H1 (cell line): ENCODE data around the gene COA5. TPM values are rescaled to one million over a fixed set of nuclear protein-coding genes. Genes with fewer than 3 reads are reported as not detected.

Source experiments
- CTCF ChIA-PET: fragments of 300-600 bp; sonication (Branson Sonifier 250); formaldehyde crosslinking; loops from one replicate; lab custom pipeline; 2021; ENCODE audit not compliant: partially characterized antibody; lab: Charles Lee
- POLR2A ChIA-PET: fragments of 300-600 bp; sonication (Branson Sonifier 250); formaldehyde crosslinking; loops from one replicate; lab custom pipeline; 2021; ENCODE audit warnings: inconsistent platforms; ENCODE audit not compliant: partially characterized antibody; lab: Charles Lee
- DNase-seq, 2 experiments: peaks; one replicate each; pipeline versions ENCODE4 v3.0.0 to v3.0.0-alpha.2; 2010 to 2022; ENCODE audit warnings: low spot score in 2 of 2, low read depth in 1 of 2, mixed read lengths in 1 of 2
- FAIRE-seq: peaks from 2 replicates; lab custom pipeline; 2011; peaks lifted over from hg19 to GRCh38; lab: Jason Lieb, UNC
- H2AFZ ChIP-seq: 2 replicates; pipeline ENCODE4 v1.8.1; 2012; ENCODE audit warnings: low read length, inconsistent platforms
- H2AK5ac ChIP-seq: 2 replicates; pipeline ENCODE4 v1.6.1; 2013; ENCODE audit warnings: low read depth, low read length
- H2BK120ac ChIP-seq: replicated peaks from 2 replicates; pipeline ENCODE3; 2013; ENCODE audit warnings: low read depth, low read length, inconsistent platforms
- H2BK12ac ChIP-seq: 2 replicates; pipeline ENCODE4 v1.6.1; 2013; ENCODE audit warnings: low read depth, low read length
- H2BK15ac ChIP-seq: 2 replicates; pipeline ENCODE4 v1.6.1; 2013; ENCODE audit warnings: low read length
- H2BK20ac ChIP-seq: 2 replicates; pipeline ENCODE4 v1.6.1; 2013; ENCODE audit warnings: low read length
- H2BK5ac ChIP-seq: 2 replicates; pipeline ENCODE4 v1.6.1; 2013; ENCODE audit warnings: low read depth, low read length
- H3K14ac ChIP-seq: 2 replicates; pipeline ENCODE4 v1.6.1; 2013; ENCODE audit warnings: inconsistent platforms; ENCODE audit not compliant: insufficient read length
- H3K18ac ChIP-seq: 2 replicates; pipeline ENCODE4 v1.6.1; 2013; ENCODE audit warnings: low read length; ENCODE audit errors: extremely low read depth
- H3K23ac ChIP-seq: 2 replicates; pipeline ENCODE4 v1.6.1; 2013; ENCODE audit warnings: inconsistent platforms; ENCODE audit not compliant: insufficient read length
- H3K23me2 ChIP-seq: 2 replicates; pipeline ENCODE4 v1.6.1; 2013; ENCODE audit warnings: low read depth, low read length
- H3K27ac ChIP-seq: 2 replicates; pipeline ENCODE4 v1.6.1; 2011; ENCODE audit warnings: low read depth, low read length, inconsistent platforms
- H3K27me3 ChIP-seq, 4 experiments: replicated peaks in 1 of 4; 1 replicate in 1 of 4; 2 replicates in 3 of 4; pipeline versions ENCODE4 v1.6.1 to v1.8.1; 2011 to 2013; ENCODE audit warnings: low read length in 3 of 4, mild to moderate bottlenecking in 3 of 4, inconsistent platforms in 2 of 4, mixed read lengths in 2 of 4, moderate library complexity in 1 of 4; ENCODE audit not compliant: control insufficient read depth in 3 of 4, insufficient read depth in 3 of 4; ENCODE audit errors: extremely low read depth in 1 of 4
- H3K36me3 ChIP-seq, 4 experiments: 2 replicates each; pipeline versions ENCODE4 v1.6.1 to v1.8.1; 2011 to 2013; ENCODE audit warnings: mild to moderate bottlenecking in 4 of 4, low read length in 3 of 4, moderate library complexity in 2 of 4, control low read depth in 1 of 4, inconsistent platforms in 1 of 4; ENCODE audit not compliant: insufficient read depth in 4 of 4, control insufficient read depth in 2 of 4
- H3K4ac ChIP-seq: replicated peaks from 2 replicates; pipeline ENCODE3; 2013; ENCODE audit warnings: low read length, low read depth, mixed read lengths, inconsistent platforms; ENCODE audit not compliant: insufficient read length
- H3K4me1 ChIP-seq, 4 experiments: replicated peaks in 1 of 4; 1 replicate in 1 of 4; 2 replicates in 3 of 4; pipeline versions ENCODE4 v1.6.1 to v1.8.1; 2011 to 2013; ENCODE audit warnings: low read length in 3 of 4, inconsistent platforms in 2 of 4, mixed read lengths in 1 of 4; ENCODE audit not compliant: insufficient read depth in 4 of 4, control insufficient read depth in 3 of 4
- H3K4me2 ChIP-seq, 2 experiments: 2 replicates each; pipeline versions ENCODE4 v1.6.1 to v1.8.1; 2011 to 2013; ENCODE audit warnings: low read depth in 2 of 2, low read length in 2 of 2, control low read depth in 1 of 2, inconsistent platforms in 1 of 2, mild to moderate bottlenecking in 1 of 2; ENCODE audit not compliant: insufficient read depth in 1 of 2
- H3K4me3 ChIP-seq, 4 experiments: fragments of 200-600, 300-600 bp in 1 of 4; sonication (generic), shearing (Covaris generic), sonication (Bioruptor Twin) in 1 of 4; 2 replicates each; pipeline versions ENCODE4 v1.5.1 to v1.8.1; 2011 to 2016; ENCODE audit warnings: low read length in 4 of 4, low read depth in 3 of 4, control low read depth in 2 of 4, inconsistent platforms in 2 of 4, mild to moderate bottlenecking in 2 of 4, mixed read lengths in 1 of 4, moderate library complexity in 1 of 4; ENCODE audit not compliant: insufficient read depth in 2 of 4; ENCODE audit errors: extremely low read depth in 1 of 4
- H3K56ac ChIP-seq: replicated peaks from 2 replicates; pipeline ENCODE3; 2013; ENCODE audit warnings: low read depth, mild to moderate bottlenecking, mixed read lengths, low read length, inconsistent platforms; ENCODE audit not compliant: insufficient read length
- H3K79me1 ChIP-seq: 2 replicates; pipeline ENCODE4 v1.6.1; 2013; ENCODE audit warnings: low read depth, low read length, control low read depth
- H3K79me2 ChIP-seq, 2 experiments: 2 replicates each; pipeline versions ENCODE4 v1.6.1 to v1.8.1; 2012 to 2013; ENCODE audit warnings: low read length in 2 of 2, mild to moderate bottlenecking in 2 of 2, inconsistent platforms in 1 of 2; ENCODE audit not compliant: insufficient read depth in 2 of 2, control insufficient read depth in 1 of 2
- H3K9ac ChIP-seq, 4 experiments: replicated peaks in 1 of 4; 1 replicate in 1 of 4; 2 replicates in 3 of 4; pipeline versions ENCODE4 v1.6.1 to v1.8.1; 2011 to 2013; ENCODE audit warnings: low read depth in 3 of 4, low read length in 3 of 4, control low read depth in 2 of 4, mild to moderate bottlenecking in 2 of 4, moderate library complexity in 2 of 4, inconsistent platforms in 1 of 4; ENCODE audit errors: extremely low read depth in 1 of 4
- H3K9me3 ChIP-seq, 2 experiments: 2 replicates each; pipeline versions ENCODE4 v1.6.1 to v1.8.1; 2012 to 2013; ENCODE audit warnings: mild to moderate bottlenecking in 2 of 2, moderate library complexity in 2 of 2, control low read depth in 1 of 2, inconsistent platforms in 1 of 2, low read depth in 1 of 2, low read length in 1 of 2, mixed read lengths in 1 of 2; ENCODE audit not compliant: insufficient read depth in 2 of 2
- H4K20me1 ChIP-seq, 2 experiments: replicated peaks in 1 of 2; 2 replicates each; pipeline versions ENCODE3 to v1.8.1; 2011 to 2013; ENCODE audit warnings: inconsistent platforms in 2 of 2, low read length in 2 of 2, mild to moderate bottlenecking in 1 of 2; ENCODE audit not compliant: insufficient read depth in 2 of 2, control insufficient read depth in 1 of 2
- H4K5ac ChIP-seq: 2 replicates; pipeline ENCODE4 v1.6.1; 2013; ENCODE audit warnings: low read length, low read depth, mixed read lengths, inconsistent platforms; ENCODE audit not compliant: insufficient read length
- H4K8ac ChIP-seq: 2 replicates; pipeline ENCODE4 v1.8.0; 2013; ENCODE audit warnings: mild to moderate bottlenecking, moderate library complexity, low read length, inconsistent platforms; ENCODE audit not compliant: insufficient read depth; ENCODE audit errors: extremely low read depth
- H4K91ac ChIP-seq: replicated peaks from 2 replicates; pipeline ENCODE3; 2013; ENCODE audit warnings: low read length, mixed read lengths, inconsistent platforms; ENCODE audit not compliant: insufficient read length
- BACH1 ChIP-seq: IDR thresholded peaks from 2 replicates; pipeline ENCODE4 v1.6.1; 2012; ENCODE audit warnings: low read length, improper control_type of control experiment
- HDAC2 ChIP-seq, 2 experiments: fragments of 300-600 bp in 1 of 2; sonication (generic) in 1 of 2; IDR thresholded peaks; 2 replicates each; pipeline ENCODE4 v1.6.1; 2011 to 2012; ENCODE audit warnings: low read depth in 2 of 2, low read length in 2 of 2, mild to moderate bottlenecking in 2 of 2, moderate library complexity in 2 of 2, borderline replicate concordance in 1 of 2, inconsistent platforms in 1 of 2
- PHF8 ChIP-seq: fragments of 200-600 bp; sonication (generic); conservative IDR thresholded peaks from 2 replicates; pipeline ENCODE4 v1.7.1; 2012; ENCODE audit warnings: low read depth, mild to moderate bottlenecking, inconsistent platforms, low read length, moderate library complexity
- WGBS, 2 experiments: shearing (Covaris generic) in 1 of 2; methylation state at CpG; one replicate each; pipeline versions ENCODE4 v1.1.6 to v1.1.7; 2013 to 2015; ENCODE audit warnings: low lambda C conversion rate in 2 of 2, mixed read lengths in 2 of 2, inconsistent platforms in 1 of 2, low coverage in 1 of 2, missing lambda C conversion rate in 1 of 2; ENCODE audit not compliant: insufficient replicate concordance in 2 of 2, insufficient coverage in 1 of 2, insufficient read length in 1 of 2; ENCODE audit errors: extremely low coverage in 1 of 2, missing lambda C conversion rate in 1 of 2; 5-methylcytosine and 5-hydroxymethylcytosine counted together
- polyA plus RNA-seq, 7 experiments: library from polyadenylated mRNA; depleted of rRNA in 3 of 7; stranded (reverse) in 5 of 7; unstranded in 2 of 7; fragments of >200 nt in 5 of 7; fragments of 200-250 nt in 2 of 7; gene quantifications; 1 replicate in 5 of 7; 2 replicates in 1 of 7; 4 replicates in 1 of 7; pipeline versions ENCODE4 v1.2.1 to v1.2.3, GENCODE V29; 2011 to 2013; ENCODE audit warnings: missing spikeins in 2 of 7, mixed read lengths in 2 of 7
- total RNA-seq: library from RNA; stranded (reverse); fragmentation: NEBNext Ultra II Directional; extraction: Animal tissue kit (Norgen Biotek cat#: 25700); gene quantifications from 2 replicates; pipeline ENCODE4 v1.2.1, GENCODE V29; 2021
- TF ChIP-seq, protein P1 (sequence below): IDR thresholded peaks from 2 replicates; pipeline ENCODE4 v1.6.1; 2012; ENCODE audit warnings: low read length, inconsistent platforms

The COA5 gene
- total and polyA plus RNA-seq, 2 of the 8 experiments (the other 6 are each of a cell fraction or from before 2014, with no cell fraction given): 20.3 to 24.7 TPM

DNA sequence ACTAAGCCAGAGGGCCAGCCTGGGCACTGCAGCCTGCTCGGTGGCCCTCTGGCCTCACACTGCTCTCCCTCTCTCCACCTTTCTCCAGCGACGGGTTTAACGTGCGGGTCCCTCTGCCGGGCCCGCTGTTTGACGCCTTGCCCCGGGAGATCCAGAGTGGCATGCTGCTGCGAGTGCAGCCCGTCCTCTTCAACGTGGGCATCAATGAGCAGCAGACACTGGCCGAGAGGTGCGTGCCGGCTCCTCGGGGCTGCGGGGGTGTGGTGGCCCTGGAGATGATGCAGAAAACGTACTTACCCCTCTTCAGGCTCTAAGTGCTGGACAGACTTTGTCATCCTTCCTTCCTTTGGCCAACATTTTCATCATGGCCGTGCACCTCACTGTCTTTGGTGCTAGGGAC is 42.4 kb downstream of the COA5 start:
- Histone ChIP-seq H3K18ac (no peak overlapping the region), H2BK12ac (no peak overlapping the region), H3K23ac (no peak overlapping the region), H2BK120ac (no peak overlapping the region), H3K79me2 (no peaks in the 10 kb centered on the region), H4K5ac (no peak overlapping the region), H2AK5ac (no peak overlapping the region), H3K36me3 (peaks cover 9 to 47% (median 28%) of the 10 kb centered on the region in 4 experiments; a peak in 7 of 8 replicates), H2BK20ac (no peak overlapping the region), H3K4ac (no peak overlapping the region), H3K9me3 (no peaks in the 10 kb centered on the region), H2BK15ac (no peak overlapping the region), H3K14ac (no peak overlapping the region), H2BK5ac (no peak overlapping the region), H3K4me2 (no peak overlapping the region), H3K79me1 (no peaks in the 10 kb centered on the region), H2AFZ (no peak overlapping the region), H3K9ac (no peak overlapping the region), H3K23me2 (no peaks in the 10 kb centered on the region), H3K4me1 (no peaks in the 10 kb centered on the region), H3K27ac (no peak overlapping the region), H3K27me3 (no peaks in the 10 kb centered on the region), H3K56ac (no peak overlapping the region), H4K8ac (no peak overlapping the region), H3K4me3 (no peak overlapping the region), H4K91ac (no peak overlapping the region), H4K20me1 (peaks cover 0 to 3% of the 10 kb centered on the region in 2 experiments)
- ChIA-PET CTCF (no interaction called here), POLR2A (no interaction called here)
- no peak for FAIRE-seq
- 87% methylated on average over 14 of the region's 19 CpGs; no CpG with 5 or more reads in 1 of the 2 experiments for WGBS, 2 experiments
- no peak for DNase-seq
- TF ChIP-seq HDAC2 (IDR thresholded peaks at IDR 0.05; ENCODE audit: borderline replicate concordance in 1 of 2, low read depth in 2 of 2, low read length in 2 of 2) (no peak), PHF8 (no peak), BACH1 (no peak)
- TF ChIP-seq, protein P1, sequence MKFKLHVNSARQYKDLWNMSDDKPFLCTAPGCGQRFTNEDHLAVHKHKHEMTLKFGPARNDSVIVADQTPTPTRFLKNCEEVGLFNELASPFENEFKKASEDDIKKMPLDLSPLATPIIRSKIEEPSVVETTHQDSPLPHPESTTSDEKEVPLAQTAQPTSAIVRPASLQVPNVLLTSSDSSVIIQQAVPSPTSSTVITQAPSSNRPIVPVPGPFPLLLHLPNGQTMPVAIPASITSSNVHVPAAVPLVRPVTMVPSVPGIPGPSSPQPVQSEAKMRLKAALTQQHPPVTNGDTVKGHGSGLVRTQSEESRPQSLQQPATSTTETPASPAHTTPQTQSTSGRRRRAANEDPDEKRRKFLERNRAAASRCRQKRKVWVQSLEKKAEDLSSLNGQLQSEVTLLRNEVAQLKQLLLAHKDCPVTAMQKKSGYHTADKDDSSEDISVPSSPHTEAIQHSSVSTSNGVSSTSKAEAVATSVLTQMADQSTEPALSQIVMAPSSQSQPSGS: no peak
